Transverse colon (tissue), 4 donors: ENCODE data around the gene FHAD1.

Source experiments
- EP300 ChIP-seq: sonication (generic); formaldehyde crosslinking; IDR thresholded peaks from one replicate; pipeline ENCODE4 v1.6.1; 2017; ENCODE audit warnings: antibody characterized with exemption, low read depth
- POLR2AphosphoS5 ChIP-seq, 3 donors: sonication (generic); formaldehyde crosslinking; IDR thresholded peaks; one replicate each; pipeline ENCODE4 v1.6.1; 2016; ENCODE audit warnings: antibody characterized with exemption in 3 of 3
- TF ChIP-seq, protein P1 (sequence below), 5 experiments: fragments of 200-600 bp in 3 of 5; fragments of 450-650 bp in 2 of 5; sonication (generic) in 3 of 5; IDR thresholded peaks; 1 replicate in 2 of 5; 2 replicates in 3 of 5; pipeline ENCODE4 v1.5.1; 2016 to 2017; ENCODE audit warnings: antibody characterized with exemption in 5 of 5, inconsistent platforms in 3 of 5, mild to moderate bottlenecking in 2 of 5, moderate library complexity in 1 of 5

GRCh38 chr1:15399710-15400109 is 152.7 kb downstream of the FHAD1 start:
- TF ChIP-seq EP300: no peak
- TF ChIP-seq, protein P1, sequence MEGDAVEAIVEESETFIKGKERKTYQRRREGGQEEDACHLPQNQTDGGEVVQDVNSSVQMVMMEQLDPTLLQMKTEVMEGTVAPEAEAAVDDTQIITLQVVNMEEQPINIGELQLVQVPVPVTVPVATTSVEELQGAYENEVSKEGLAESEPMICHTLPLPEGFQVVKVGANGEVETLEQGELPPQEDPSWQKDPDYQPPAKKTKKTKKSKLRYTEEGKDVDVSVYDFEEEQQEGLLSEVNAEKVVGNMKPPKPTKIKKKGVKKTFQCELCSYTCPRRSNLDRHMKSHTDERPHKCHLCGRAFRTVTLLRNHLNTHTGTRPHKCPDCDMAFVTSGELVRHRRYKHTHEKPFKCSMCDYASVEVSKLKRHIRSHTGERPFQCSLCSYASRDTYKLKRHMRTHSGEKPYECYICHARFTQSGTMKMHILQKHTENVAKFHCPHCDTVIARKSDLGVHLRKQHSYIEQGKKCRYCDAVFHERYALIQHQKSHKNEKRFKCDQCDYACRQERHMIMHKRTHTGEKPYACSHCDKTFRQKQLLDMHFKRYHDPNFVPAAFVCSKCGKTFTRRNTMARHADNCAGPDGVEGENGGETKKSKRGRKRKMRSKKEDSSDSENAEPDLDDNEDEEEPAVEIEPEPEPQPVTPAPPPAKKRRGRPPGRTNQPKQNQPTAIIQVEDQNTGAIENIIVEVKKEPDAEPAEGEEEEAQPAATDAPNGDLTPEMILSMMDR (IDR thresholded peaks at IDR 0.05): no peak
- TF ChIP-seq POLR2AphosphoS5 (IDR thresholded peaks at IDR 0.05): no peak
